GM21723 (cell line): ENCODE results near the gene PCBP3.
"Not testable (repeated sequence)": the region's sequence is repeated elsewhere in the genome, so short reads cannot be mapped to it uniquely, and the experiment has no call there.

Experiments
- ATAC-seq: cut with Tn5 transposase; IDR thresholded peaks from one replicate; pipeline ENCODE4 v1.9.1; 2021; ENCODE audit warnings: mild to moderate bottlenecking, moderate library complexity; ENCODE audit not compliant: unreplicated experiment

PCBP3 gene

GRCh38 chr21:45972716-45973474 lies 329.4 kb downstream of the PCBP3 start:
- ATAC-seq = no peak

- no peak for ATAC-seq
Measured at GRCh38 chr21:45973475-45974072, 330.0 kb downstream of the PCBP3 start.

GRCh38 chr21:45974073-45975019 lies 330.8 kb downstream of the PCBP3 start:
- ATAC-seq = no peak

GRCh38 chr21:45975020-45975666 lies 331.6 kb downstream of the PCBP3 start:
- ATAC-seq = no peak

- not testable (repeated sequence) for ATAC-seq
Measured at GRCh38 chr21:45975667-45976409, 332.3 kb downstream of the PCBP3 start.

- ATAC-seq = no peak
Measured at GRCh38 chr21:45976701-45977311, 333.3 kb downstream of the PCBP3 start.

GRCh38 chr21:45977396-45977795 lies 333.9 kb downstream of the PCBP3 start:
- ATAC-seq = no peak

- ATAC-seq = no peak
Measured at GRCh38 chr21:45979141-45979631, 335.7 kb downstream of the PCBP3 start.

GRCh38 chr21:45979651-45980050 lies 336.1 kb downstream of the PCBP3 start:
- no peak for ATAC-seq

- no peak for ATAC-seq
Measured at GRCh38 chr21:45980271-45980670, 336.7 kb downstream of the PCBP3 start.

- no peak for ATAC-seq
Measured at GRCh38 chr21:45980697-45981096, 337.2 kb downstream of the PCBP3 start.

GRCh38 chr21:45981151-45982091 lies 337.9 kb downstream of the PCBP3 start, which contains the start of gene COL6A1:
Gene COL6A1, plus strand, starts transcription at chr21:45981770. Its CDS starts 81 bp downstream, at chr21:45981851.
- no peak for ATAC-seq

GRCh38 chr21:45982092-45982757 lies 338.7 kb downstream of the PCBP3 start:
- ATAC-seq = no peak

- no peak for ATAC-seq
Measured at GRCh38 chr21:45982758-45983648, 339.5 kb downstream of the PCBP3 start.

GRCh38 chr21:45983649-45983965 lies 340.1 kb downstream of the PCBP3 start:
- no peak for ATAC-seq

- no peak for ATAC-seq
Measured at GRCh38 chr21:45983981-45984551, 340.5 kb downstream of the PCBP3 start.
